Right lobe of liver (tissue), 4 donors: ENCODE measurements around the gene TRIM63.

Experiments
- POLR2A ChIP-seq: fragments of 450-650 bp; IDR thresholded peaks from one replicate; pipeline ENCODE4 v1.6.1; 2017; ENCODE audit warnings: antibody characterized with exemption, mild to moderate bottlenecking
- TF ChIP-seq, protein P1 (sequence below), 4 donors: fragments of 200-600 bp in 3 of 4; fragments of 450-650 bp in 1 of 4; IDR thresholded peaks; one replicate each; pipeline versions ENCODE4 v1.5.1 to v1.8.0; 2016 to 2022; ENCODE audit warnings: antibody characterized with exemption in 4 of 4, mild to moderate bottlenecking in 2 of 4
- donor health status: DM: no; HTN: no; CAD: no.
- donor health status: DM: no; HTN: no; CAD: no.
- donor health status: DM: no; HTN: yes; CAD: no.

DNA sequence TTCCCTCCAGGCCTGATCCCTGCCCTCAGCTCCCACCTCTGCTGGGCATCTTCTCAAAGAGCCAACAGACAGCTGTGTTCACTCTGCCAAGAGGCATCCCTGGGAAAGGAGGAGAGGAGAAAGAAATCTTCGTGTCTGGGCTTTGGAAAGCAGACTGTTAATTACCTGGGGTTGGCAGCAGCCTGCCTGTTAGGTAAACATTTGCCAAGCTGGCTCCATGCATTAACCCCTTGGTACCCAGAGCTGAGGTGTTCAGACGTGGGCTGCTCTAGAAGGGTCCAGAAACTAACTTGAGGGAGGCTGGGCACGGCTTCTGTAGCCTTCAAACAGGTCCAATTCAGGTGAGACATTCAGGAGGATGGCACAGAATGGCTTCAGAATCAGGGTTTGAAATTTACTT, 54.6 kb downstream of the TRIM63 start:
- TF ChIP-seq, protein P1, sequence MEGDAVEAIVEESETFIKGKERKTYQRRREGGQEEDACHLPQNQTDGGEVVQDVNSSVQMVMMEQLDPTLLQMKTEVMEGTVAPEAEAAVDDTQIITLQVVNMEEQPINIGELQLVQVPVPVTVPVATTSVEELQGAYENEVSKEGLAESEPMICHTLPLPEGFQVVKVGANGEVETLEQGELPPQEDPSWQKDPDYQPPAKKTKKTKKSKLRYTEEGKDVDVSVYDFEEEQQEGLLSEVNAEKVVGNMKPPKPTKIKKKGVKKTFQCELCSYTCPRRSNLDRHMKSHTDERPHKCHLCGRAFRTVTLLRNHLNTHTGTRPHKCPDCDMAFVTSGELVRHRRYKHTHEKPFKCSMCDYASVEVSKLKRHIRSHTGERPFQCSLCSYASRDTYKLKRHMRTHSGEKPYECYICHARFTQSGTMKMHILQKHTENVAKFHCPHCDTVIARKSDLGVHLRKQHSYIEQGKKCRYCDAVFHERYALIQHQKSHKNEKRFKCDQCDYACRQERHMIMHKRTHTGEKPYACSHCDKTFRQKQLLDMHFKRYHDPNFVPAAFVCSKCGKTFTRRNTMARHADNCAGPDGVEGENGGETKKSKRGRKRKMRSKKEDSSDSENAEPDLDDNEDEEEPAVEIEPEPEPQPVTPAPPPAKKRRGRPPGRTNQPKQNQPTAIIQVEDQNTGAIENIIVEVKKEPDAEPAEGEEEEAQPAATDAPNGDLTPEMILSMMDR (IDR thresholded peaks at IDR 0.05): no peak
- no peak for TF ChIP-seq POLR2A
